ENCODE measurements around the gene CCDC30. TPM values are rescaled to one million over a fixed set of nuclear protein-coding genes. Genes with fewer than 3 reads are reported as not detected.

CCDC30 gene
- total RNA-seq (2021; fragmentation: NEBNext Ultra II Directional; extraction: Animal tissue kit (Norgen Biotek cat#: 25700)): 1 to 10 TPM in 1 of 6 experiments, under 1 TPM in 5; 0.18 to 1.2 (median 0.31) TPM
- long read RNA-seq: 0 reads

GRCh38 chr1:42462828-42463763 lies at the start of gene CCDC30:
TSS of gene CCDC30 (plus strand) at chr1:42463286. CDS start at chr1:42480552, 17,266 bp downstream.
- peaks cover 9% of the 10 kb centered on the region for H3K27me3 Mint-ChIP-seq (ENCODE audit: insufficient read depth)
- peak within 1 kb of the TSS; percentile 92 for H3K27ac Mint-ChIP-seq
- no peaks in the 10 kb centered on the region for H3K9me3 Mint-ChIP-seq
- peak within 1 kb of the TSS; percentile 92 for H3K4me3 Mint-ChIP-seq
- H3K4me1 Mint-ChIP-seq (ENCODE audit: low read depth): peaks cover 21% of the 10 kb centered on the region
- 0 out of 2 replicates have a peak, but pooled peaks cover 5% of the 10 kb centered on the region for H3K36me3 Mint-ChIP-seq (ENCODE audit: low read depth)
- no peak for TF ChIP-seq CTCF (IDR thresholded peaks at IDR 0.05)
- DNase-seq: peak; percentile 99

- H3K4me3 Mint-ChIP-seq: no peak overlapping the region
- H3K9me3 Mint-ChIP-seq: no peaks in the 10 kb centered on the region
- TF ChIP-seq CTCF (IDR thresholded peaks at IDR 0.05): no peak
- no peak for DNase-seq
- no peak overlapping the region for H3K27ac Mint-ChIP-seq
- no peaks in the 10 kb centered on the region for H3K36me3 Mint-ChIP-seq (ENCODE audit: low read depth)
- peaks cover 27% of the 10 kb centered on the region for H3K27me3 Mint-ChIP-seq (ENCODE audit: insufficient read depth)
- no peaks in the 10 kb centered on the region for H3K4me1 Mint-ChIP-seq (ENCODE audit: low read depth)
Observed at GRCh38 chr1:42414551-42415496, 48.3 kb upstream of the CCDC30 start.

GRCh38 chr1:42417166-42417565 lies 45.9 kb upstream of the CCDC30 start:
- Mint-ChIP-seq H3K4me3 (no peak overlapping the region), H3K4me1 (ENCODE audit: low read depth) (peaks cover 5% of the 10 kb centered on the region), H3K27me3 (ENCODE audit: insufficient read depth) (peaks cover 43% of the 10 kb centered on the region), H3K27ac (no peak overlapping the region), H3K36me3 (ENCODE audit: low read depth) (no peaks in the 10 kb centered on the region), H3K9me3 (no peaks in the 10 kb centered on the region)
- no peak for DNase-seq
- no peak for TF ChIP-seq CTCF (IDR thresholded peaks at IDR 0.05)

- peaks cover 7% of the 10 kb centered on the region for H3K4me1 Mint-ChIP-seq (ENCODE audit: low read depth)
- H3K9me3 Mint-ChIP-seq: no peaks in the 10 kb centered on the region
- no peak for TF ChIP-seq CTCF (IDR thresholded peaks at IDR 0.05)
- no peak overlapping the region for H3K27ac Mint-ChIP-seq
- peaks cover 50% of the 10 kb centered on the region for H3K27me3 Mint-ChIP-seq (ENCODE audit: insufficient read depth)
- DNase-seq: no peak
- H3K4me3 Mint-ChIP-seq: no peak overlapping the region
- no peaks in the 10 kb centered on the region for H3K36me3 Mint-ChIP-seq (ENCODE audit: low read depth)
Observed at GRCh38 chr1:42418516-42418915, 44.6 kb upstream of the CCDC30 start.

GRCh38 chr1:42419126-42419821 lies 43.8 kb upstream of the CCDC30 start:
- DNase-seq: no peak
- Mint-ChIP-seq H3K4me1 (ENCODE audit: low read depth) (peaks cover 14% of the 10 kb centered on the region), H3K27ac (no peak overlapping the region), H3K4me3 (no peak overlapping the region), H3K36me3 (ENCODE audit: low read depth) (no peaks in the 10 kb centered on the region), H3K9me3 (no peaks in the 10 kb centered on the region), H3K27me3 (ENCODE audit: insufficient read depth) (peaks cover 53% of the 10 kb centered on the region)
- TF ChIP-seq CTCF (IDR thresholded peaks at IDR 0.05): no peak
